Measurements from ENCODE around the gene TXNDC16. TPM values are rescaled to one million over a fixed set of nuclear protein-coding genes. Genes with fewer than 3 reads are reported as not detected.
"Not testable (repeated sequence)": the region's sequence is repeated elsewhere in the genome, so short reads cannot be mapped to it uniquely, and the experiment has no call there.

The TXNDC16 gene
- total and polyA plus RNA-seq, 7 experiments from 2014 or later = 2.0 to 15.8 (median 7.3) TPM

DNA sequence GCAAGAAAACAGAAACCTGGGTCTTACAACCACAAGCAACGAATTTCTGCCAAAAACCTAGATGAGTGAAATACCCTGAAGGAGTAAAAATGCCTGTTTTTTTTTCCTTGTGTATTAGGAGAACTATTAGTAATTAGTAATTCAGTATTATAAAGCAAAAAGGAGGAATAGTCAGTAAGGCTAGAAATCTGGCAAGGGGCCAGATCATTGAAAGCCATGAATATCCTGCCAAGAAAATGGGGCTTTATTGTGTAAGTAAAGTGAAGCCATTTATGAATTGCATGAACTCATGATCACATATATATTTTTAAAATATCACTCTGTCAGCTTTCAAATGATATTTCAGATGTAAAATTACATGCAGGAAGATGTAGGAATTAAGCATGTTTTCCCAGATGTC lies 57.9 kb downstream of the TXNDC16 start:
- H3K27me3 Mint-ChIP-seq = no peaks in the 10 kb centered on the region
- no peak overlapping the region for H3K27ac Mint-ChIP-seq
- no peaks in the 10 kb centered on the region for H3K9me3 ChIP-seq (ENCODE audit: control insufficient read depth in 2 of 3, low read length in 3 of 3)
- ChIA-PET POLR2A (no interaction called here), CTCF (no interaction called here)
- H3K4me1 Mint-ChIP-seq = peaks cover 0 to 3% (median 0%) of the 10 kb centered on the region in 7 donors
- no peaks in the 10 kb centered on the region for H3K27me3 ChIP-seq (ENCODE audit: control insufficient read depth in 2 of 2, insufficient read depth in 2 of 2, low read length in 2 of 2)
- no peak overlapping the region for H3K4me3 Mint-ChIP-seq
- ATAC-seq (no peak), DNase-seq (no peak)
- H3K9me3 Mint-ChIP-seq = peaks cover 0 to 26% (median 15%) of the 10 kb centered on the region in 11 donors
- no peaks in the 10 kb centered on the region for H3K4me1 ChIP-seq (ENCODE audit: control insufficient read depth in 2 of 2, insufficient read depth in 2 of 2, low read length in 2 of 2)
- H3K36me3 Mint-ChIP-seq = peaks cover 12 to 61% (median 48%) of the 10 kb centered on the region in 5 donors
- intact Hi-C loops (cut with micrococcal nuclease) = no loop called here
- no peak overlapping the region for H3K27ac ChIP-seq (ENCODE audit: low read depth, low read length)
- H3K36me3 ChIP-seq (ENCODE audit: control insufficient read depth in 2 of 3, insufficient read depth in 3 of 3, low read length in 3 of 3) = no peaks in the 10 kb centered on the region
- no peak overlapping the region for H3K4me3 ChIP-seq (ENCODE audit: low read length)

DNA sequence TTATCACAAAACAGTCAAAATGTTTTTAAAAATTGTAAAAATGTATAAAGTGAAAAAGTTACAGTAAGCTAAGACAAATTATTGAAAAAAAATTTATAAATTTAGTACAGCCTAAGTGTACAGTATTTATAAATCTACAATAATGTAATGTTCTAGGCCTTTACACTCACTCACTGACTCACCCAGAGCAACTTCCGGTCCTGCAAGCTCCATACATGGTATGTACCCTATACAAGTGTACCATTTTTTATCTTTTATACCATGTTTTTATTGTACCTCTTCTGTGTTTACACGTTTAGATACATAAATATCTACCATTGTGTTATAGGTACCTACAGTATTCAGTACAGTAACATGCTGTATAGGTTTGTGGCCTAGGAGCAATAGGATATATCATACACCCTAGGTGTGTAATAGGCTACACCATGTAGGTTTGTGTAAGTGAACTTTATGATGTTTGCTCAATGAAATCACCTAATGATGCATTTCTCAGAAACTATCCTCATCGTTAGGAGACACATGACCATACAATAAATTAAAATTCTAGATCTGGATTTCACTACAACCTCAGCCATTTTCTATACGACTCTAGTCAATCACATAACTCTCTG lies 66.8 kb downstream of the TXNDC16 start:
- intact Hi-C loops (cut with micrococcal nuclease) = no loop called here
- Histone ChIP-seq H3K4me3 (ENCODE audit: low read length) (no peak overlapping the region), H3K4me1 (ENCODE audit: control insufficient read depth in 2 of 2, insufficient read depth in 2 of 2, low read length in 2 of 2) (no peaks in the 10 kb centered on the region), H3K27me3 (ENCODE audit: control insufficient read depth in 2 of 2, insufficient read depth in 2 of 2, low read length in 2 of 2) (no peaks in the 10 kb centered on the region), H3K27ac (ENCODE audit: low read depth, low read length) (no peak overlapping the region), H3K9me3 (ENCODE audit: control insufficient read depth in 2 of 3, low read length in 3 of 3) (no peaks in the 10 kb centered on the region), H3K36me3 (ENCODE audit: control insufficient read depth in 2 of 3, insufficient read depth in 3 of 3, low read length in 3 of 3) (no peaks in the 10 kb centered on the region)
- Mint-ChIP-seq H3K4me1 (peaks cover 0 to 9% (median 3%) of the 10 kb centered on the region in 7 donors), H3K36me3 (peaks cover 3 to 44% (median 36%) of the 10 kb centered on the region in 5 donors), H3K27ac (no peak overlapping the region), H3K27me3 (no peaks in the 10 kb centered on the region), H3K9me3 (peaks cover 0 to 5% (median 0%) of the 10 kb centered on the region in 11 donors), H3K4me3 (no peak overlapping the region)
- ChIA-PET CTCF (interaction anchor here (0.7 kb wide), 1 partner anchor 10 kb away, joined by 3 read pairs; no protein-coding TSS in a partner anchor), POLR2A (no interaction called here)
- ATAC-seq (no peak), DNase-seq (no peak)

DNA sequence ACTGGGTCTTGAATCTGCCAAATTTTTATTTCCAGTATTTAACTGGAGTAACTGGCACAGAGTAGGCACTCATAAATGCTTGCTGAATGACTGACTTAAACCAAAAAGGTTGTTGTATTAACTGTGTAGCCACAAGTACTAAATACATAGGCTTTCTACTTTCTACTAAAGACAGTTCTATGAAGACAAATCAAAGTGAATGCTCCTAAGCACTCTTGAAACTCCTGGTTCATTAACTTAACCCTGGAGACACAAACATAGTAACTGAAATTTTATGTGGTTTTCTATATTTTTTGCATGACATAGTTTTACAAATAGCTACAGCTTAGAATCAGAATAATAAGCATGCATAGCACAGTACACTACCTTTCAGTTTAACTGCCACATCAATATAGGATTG lies 70.4 kb downstream of the TXNDC16 start:
- Mint-ChIP-seq H3K9me3 (peaks cover 0 to 21% (median 4%) of the 10 kb centered on the region in 11 donors), H3K4me3 (no peak overlapping the region), H3K36me3 (peaks cover 12 to 72% (median 60%) of the 10 kb centered on the region in 5 donors), H3K27ac (no peak overlapping the region), H3K27me3 (no peaks in the 10 kb centered on the region), H3K4me1 (peaks cover 0 to 22% (median 6%) of the 10 kb centered on the region in 7 donors)
- POLR2A ChIA-PET = no interaction called here
- Histone ChIP-seq H3K9me3 (ENCODE audit: control insufficient read depth in 2 of 3, low read length in 3 of 3) (no peaks in the 10 kb centered on the region), H3K4me3 (ENCODE audit: low read length) (no peak overlapping the region), H3K4me1 (ENCODE audit: control insufficient read depth in 2 of 2, insufficient read depth in 2 of 2, low read length in 2 of 2) (no peaks in the 10 kb centered on the region), H3K27ac (ENCODE audit: low read depth, low read length) (no peak overlapping the region), H3K27me3 (ENCODE audit: control insufficient read depth in 2 of 2, insufficient read depth in 2 of 2, low read length in 2 of 2) (no peaks in the 10 kb centered on the region), H3K36me3 (ENCODE audit: control insufficient read depth in 2 of 3, insufficient read depth in 3 of 3, low read length in 3 of 3) (no peaks in the 10 kb centered on the region)
- ATAC-seq (no peak), DNase-seq (no peak)
- intact Hi-C loops (cut with micrococcal nuclease) = no loop called here
- CTCF ChIA-PET = no interaction called here

DNA sequence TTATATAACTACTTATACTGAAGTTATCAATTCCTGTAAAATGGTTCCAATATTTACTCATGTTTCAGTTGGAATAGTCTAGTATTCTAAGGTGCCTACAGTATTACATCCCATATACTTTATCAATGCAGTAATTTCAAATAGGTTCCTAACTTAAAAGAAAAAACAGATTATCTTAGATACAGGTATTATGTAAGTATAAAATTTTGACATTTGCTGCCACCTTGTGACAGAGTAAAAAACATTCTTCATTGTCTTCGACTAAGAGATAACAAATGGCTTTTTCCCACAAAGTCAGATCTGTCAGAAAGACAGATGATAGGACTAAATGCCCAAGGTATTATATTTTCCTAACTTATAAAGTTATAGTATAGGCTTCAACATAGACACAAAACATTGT lies 78.7 kb downstream of the TXNDC16 start:
- H3K4me1 ChIP-seq (ENCODE audit: control insufficient read depth in 2 of 2, insufficient read depth in 2 of 2, low read length in 2 of 2) = no peaks in the 10 kb centered on the region
- DNase-seq (peak in 7 of 9 donors; percentile 16 to 60 (median 42)), ATAC-seq (peak; percentile 42)
- H3K4me3 ChIP-seq (ENCODE audit: low read length) = no peak overlapping the region
- H3K4me3 Mint-ChIP-seq = no peak overlapping the region
- H3K27ac Mint-ChIP-seq = no peak overlapping the region
- no peaks in the 10 kb centered on the region for H3K9me3 ChIP-seq (ENCODE audit: control insufficient read depth in 2 of 3, low read length in 3 of 3)
- H3K27me3 Mint-ChIP-seq = no peaks in the 10 kb centered on the region
- H3K27me3 ChIP-seq (ENCODE audit: control insufficient read depth in 2 of 2, insufficient read depth in 2 of 2, low read length in 2 of 2) = no peaks in the 10 kb centered on the region
- peaks cover 0 to 24% (median 8%) of the 10 kb centered on the region in 11 donors for H3K9me3 Mint-ChIP-seq
- no peak overlapping the region for H3K27ac ChIP-seq (ENCODE audit: low read depth, low read length)
- H3K36me3 ChIP-seq (ENCODE audit: control insufficient read depth in 2 of 3, insufficient read depth in 3 of 3, low read length in 3 of 3) = peaks cover 0 to 8% (median 0%) of the 10 kb centered on the region in 3 experiments
- ChIA-PET CTCF (no interaction called here), POLR2A (interaction anchor here (0.5 kb wide), 1 partner anchor 174 kb away, joined by 3 read pairs; no protein-coding TSS in a partner anchor)
- intact Hi-C loops (cut with micrococcal nuclease) = loop anchor here (1.0 to 5.0 kb wide), 5 partner anchors 121 to 477 kb away; no protein-coding TSS in a partner anchor
- H3K36me3 Mint-ChIP-seq = peaks cover 14 to 63% (median 39%) of the 10 kb centered on the region in 5 donors
- H3K4me1 Mint-ChIP-seq = peaks cover 4 to 40% (median 24%) of the 10 kb centered on the region in 7 donors

DNA sequence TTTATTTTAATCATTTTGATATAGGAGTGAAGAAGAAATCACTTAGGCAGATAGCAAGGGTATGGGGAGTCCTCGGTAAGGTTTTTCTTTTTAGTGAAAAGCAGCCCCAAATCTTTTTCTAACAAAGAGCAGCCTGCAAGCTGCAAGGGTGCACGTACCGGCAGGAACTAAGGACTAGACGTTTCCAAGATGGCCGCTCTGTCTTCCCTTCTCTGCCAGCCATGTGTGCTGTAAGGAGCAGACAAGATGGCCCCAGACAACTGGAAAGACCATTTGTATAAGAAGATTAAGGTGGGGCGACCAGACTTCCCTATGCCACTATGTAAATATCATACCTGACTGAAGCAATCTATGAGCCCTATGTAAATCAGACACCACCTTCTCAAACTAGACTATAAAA lies 79.6 kb downstream of the TXNDC16 start:
- Histone ChIP-seq H3K4me1 (ENCODE audit: control insufficient read depth in 2 of 2, insufficient read depth in 2 of 2, low read length in 2 of 2) (no peaks in the 10 kb centered on the region), H3K36me3 (ENCODE audit: control insufficient read depth in 2 of 3, insufficient read depth in 3 of 3, low read length in 3 of 3) (peaks cover 0 to 8% (median 0%) of the 10 kb centered on the region in 3 experiments), H3K27ac (ENCODE audit: low read depth, low read length) (no peak overlapping the region), H3K27me3 (ENCODE audit: control insufficient read depth in 2 of 2, insufficient read depth in 2 of 2, low read length in 2 of 2) (no peaks in the 10 kb centered on the region), H3K4me3 (ENCODE audit: low read length) (no peak overlapping the region), H3K9me3 (ENCODE audit: control insufficient read depth in 2 of 3, low read length in 3 of 3) (no peaks in the 10 kb centered on the region)
- Mint-ChIP-seq H3K4me1 (peaks cover 3 to 39% (median 20%) of the 10 kb centered on the region in 7 donors), H3K27ac (peak overlapping the region in 2 of 9 donors; percentile 27 to 34), H3K36me3 (peaks cover 9 to 61% (median 30%) of the 10 kb centered on the region in 5 donors), H3K9me3 (peaks cover 0 to 19% (median 7%) of the 10 kb centered on the region in 11 donors), H3K27me3 (no peaks in the 10 kb centered on the region), H3K4me3 (no peak overlapping the region)
- DNase-seq (no peak), ATAC-seq (no peak)
- CTCF ChIA-PET = interaction anchor here (0.9 kb wide), 1 partner anchor 177 kb away, joined by 3 read pairs; no protein-coding TSS in a partner anchor
- POLR2A ChIA-PET = no interaction called here
- intact Hi-C loops (cut with micrococcal nuclease) = loop anchor here (1.0 to 5.0 kb wide), 5 partner anchors 120 to 476 kb away; no protein-coding TSS in a partner anchor

DNA sequence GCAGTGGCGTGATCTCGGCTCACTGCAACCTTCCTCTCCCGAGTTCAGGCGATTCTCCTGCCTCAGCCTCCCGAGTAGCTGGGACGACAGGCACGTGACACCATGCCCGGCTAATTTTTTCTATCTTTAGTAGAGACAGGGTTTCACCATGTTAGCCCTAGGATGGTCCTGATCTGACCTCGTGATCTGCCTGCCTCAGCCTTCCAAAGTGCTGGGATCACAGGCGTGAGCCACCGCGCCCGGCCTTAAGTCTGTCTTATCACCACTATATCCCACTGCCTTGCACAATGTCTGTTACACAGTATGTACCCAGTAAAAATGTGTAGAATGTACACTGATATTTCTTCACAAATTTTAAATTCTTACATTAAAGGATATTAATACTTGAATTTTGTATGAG lies 80.1 kb downstream of the TXNDC16 start:
- H3K9me3 ChIP-seq (ENCODE audit: control insufficient read depth in 2 of 3, low read length in 3 of 3); CTCF ChIA-PET; H3K4me3 Mint-ChIP-seq; ATAC-seq; H3K36me3 ChIP-seq (ENCODE audit: control insufficient read depth in 2 of 3, insufficient read depth in 3 of 3, low read length in 3 of 3); H3K4me3 ChIP-seq (ENCODE audit: low read length); H3K27me3 ChIP-seq (ENCODE audit: control insufficient read depth in 2 of 2, insufficient read depth in 2 of 2, low read length in 2 of 2); H3K4me1 ChIP-seq (ENCODE audit: control insufficient read depth in 2 of 2, insufficient read depth in 2 of 2, low read length in 2 of 2); POLR2A ChIA-PET; H3K27ac Mint-ChIP-seq; H3K27me3 Mint-ChIP-seq; H3K27ac ChIP-seq (ENCODE audit: low read depth, low read length); DNase-seq: not testable (repeated sequence)
- peaks cover 9 to 56% (median 26%) of the 10 kb centered on the region in 5 donors for H3K36me3 Mint-ChIP-seq
- H3K9me3 Mint-ChIP-seq = peaks cover 0 to 14% (median 7%) of the 10 kb centered on the region in 11 donors
- peaks cover 5 to 43% (median 20%) of the 10 kb centered on the region in 7 donors for H3K4me1 Mint-ChIP-seq
- intact Hi-C loops (cut with micrococcal nuclease) = loop anchor here (2.0 to 5.0 kb wide), 3 partner anchors 119 to 305 kb away; no protein-coding TSS in a partner anchor
